Activated CD8-positive, alpha-beta T cell treated with anti-CD3 and anti-CD28 coated beads, Interleukin-2, amount 10 ng/mL, durations not matched to agents 7 days and 5 days (primary cell): ENCODE results near the gene PDE4D. TPM values are rescaled to one million over a fixed set of nuclear protein-coding genes. Genes with fewer than 3 reads are reported as not detected.
A peak's percentile ranks its signal among the peaks of the same experiment; 100 is the strongest.

Experiments used
- ATAC-seq: fragments of 150-1000 bp; cut with Tn5 transposase; one replicate; pipeline ENCODE4 v1.10.0; 2021; ENCODE audit warnings: moderate library complexity
- CTCF ChIA-PET: fragments of 350-600 bp; sonication (Branson Sonifier 250); formaldehyde crosslinking; loops from one replicate; lab custom pipeline; 2021; ENCODE audit warnings: antibody characterized with exemption; lab: Charles Lee
- POLR2A ChIA-PET: fragments of 350-600 bp; sonication (Branson Sonifier 250); formaldehyde crosslinking; loops from one replicate; lab custom pipeline; 2021; ENCODE audit warnings: antibody characterized with exemption; lab: Charles Lee
- DNase-seq: peaks from one replicate; pipeline ENCODE4 v3.0.0-alpha.2; 2020
- H3K27ac Mint-ChIP-seq: one replicate; pipeline ENCODE4 v1.8.0; 2021; ENCODE audit warnings: mild to moderate bottlenecking, mixed read lengths
- H3K27me3 Mint-ChIP-seq: one replicate; pipeline ENCODE4 v1.8.0; 2021; ENCODE audit warnings: low read depth, mixed read lengths
- H3K36me3 Mint-ChIP-seq: one replicate; pipeline ENCODE4 v1.8.0; 2021; ENCODE audit warnings: low read depth, mixed read lengths
- H3K4me1 Mint-ChIP-seq: one replicate; pipeline ENCODE4 v1.8.0; 2021; ENCODE audit warnings: low read depth, mixed read lengths
- H3K4me3 Mint-ChIP-seq: one replicate; pipeline ENCODE4 v1.8.0; 2021; ENCODE audit warnings: mild to moderate bottlenecking, mixed read lengths
- H3K9me3 Mint-ChIP-seq: one replicate; pipeline ENCODE4 v1.8.0; 2022; ENCODE audit warnings: mixed read lengths; ENCODE audit not compliant: insufficient read depth
- total RNA-seq, 2 experiments: library from RNA; stranded (reverse); gene quantifications; one replicate each; pipeline ENCODE4 v1.2.3, GENCODE V29; 2021

The PDE4D gene
- total RNA-seq, 2 experiments from 2014 or later = 65.4 to 70.7 TPM

DNA sequence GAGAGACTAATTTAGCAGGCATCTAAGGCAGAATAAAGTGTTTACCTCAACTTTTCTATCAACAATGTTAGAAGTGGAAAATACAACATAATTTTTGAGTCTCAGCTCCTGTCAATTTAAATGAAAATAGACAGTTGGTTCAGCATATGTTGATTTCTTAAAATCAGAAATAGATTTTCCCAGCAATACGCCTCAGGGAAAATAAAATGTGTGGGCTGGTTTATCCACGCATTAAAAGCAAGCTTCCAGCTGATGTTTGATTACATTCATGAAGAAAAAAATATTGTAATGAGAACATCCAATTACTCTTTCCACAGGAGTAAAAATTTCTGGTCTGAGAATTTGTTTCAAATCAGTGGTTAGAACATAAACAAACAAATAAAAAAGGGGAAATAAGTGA is 166.3 kb downstream of the PDE4D start:
- ATAC-seq (no peak), DNase-seq (no peak)
- ChIA-PET POLR2A (no interaction called here), CTCF (interaction anchor here (0.7 kb wide), 1 partner anchor 73 kb away, joined by 4 read pairs; no protein-coding TSS in a partner anchor)
- Mint-ChIP-seq H3K36me3 (no peaks in the 10 kb centered on the region), H3K4me1 (no peaks in the 10 kb centered on the region), H3K4me3 (no peak overlapping the region), H3K9me3 (no peaks in the 10 kb centered on the region), H3K27me3 (peaks cover 4% of the 10 kb centered on the region), H3K27ac (no peak overlapping the region)

DNA sequence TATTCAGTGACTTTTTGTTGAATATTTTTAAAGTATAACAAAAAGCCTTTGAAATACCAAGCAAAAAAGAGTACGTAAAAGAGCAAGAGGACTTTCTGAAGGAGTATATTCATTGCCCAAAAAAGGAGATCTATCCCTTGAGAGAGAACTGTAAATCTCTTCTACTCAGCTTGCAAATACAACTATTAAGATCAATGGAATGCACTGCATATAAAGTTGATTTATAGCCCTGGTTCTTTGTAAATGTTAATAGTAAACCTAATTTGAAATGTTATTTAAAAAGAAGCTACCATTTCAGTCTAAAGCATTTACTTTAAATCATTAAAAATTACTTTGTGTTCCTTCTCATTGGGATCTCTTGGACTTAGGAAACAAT is 168.1 kb downstream of the PDE4D start:
- H3K27ac Mint-ChIP-seq = no peak overlapping the region
- peaks cover 2% of the 10 kb centered on the region for H3K27me3 Mint-ChIP-seq
- no peaks in the 10 kb centered on the region for H3K4me1 Mint-ChIP-seq
- H3K9me3 Mint-ChIP-seq = no peaks in the 10 kb centered on the region
- ChIA-PET CTCF (interaction anchor here (1.1 to 1.3 kb wide), 2 partner anchors 64 to 75 kb away, joined by 3 to 5 read pairs; no protein-coding TSS in a partner anchor), POLR2A (interaction anchor here (0.6 kb wide), 1 partner anchor 16 kb away, joined by 3 read pairs; no protein-coding TSS in a partner anchor)
- no peak for ATAC-seq
- no peaks in the 10 kb centered on the region for H3K36me3 Mint-ChIP-seq
- H3K4me3 Mint-ChIP-seq = no peak overlapping the region
- DNase-seq = no peak

DNA sequence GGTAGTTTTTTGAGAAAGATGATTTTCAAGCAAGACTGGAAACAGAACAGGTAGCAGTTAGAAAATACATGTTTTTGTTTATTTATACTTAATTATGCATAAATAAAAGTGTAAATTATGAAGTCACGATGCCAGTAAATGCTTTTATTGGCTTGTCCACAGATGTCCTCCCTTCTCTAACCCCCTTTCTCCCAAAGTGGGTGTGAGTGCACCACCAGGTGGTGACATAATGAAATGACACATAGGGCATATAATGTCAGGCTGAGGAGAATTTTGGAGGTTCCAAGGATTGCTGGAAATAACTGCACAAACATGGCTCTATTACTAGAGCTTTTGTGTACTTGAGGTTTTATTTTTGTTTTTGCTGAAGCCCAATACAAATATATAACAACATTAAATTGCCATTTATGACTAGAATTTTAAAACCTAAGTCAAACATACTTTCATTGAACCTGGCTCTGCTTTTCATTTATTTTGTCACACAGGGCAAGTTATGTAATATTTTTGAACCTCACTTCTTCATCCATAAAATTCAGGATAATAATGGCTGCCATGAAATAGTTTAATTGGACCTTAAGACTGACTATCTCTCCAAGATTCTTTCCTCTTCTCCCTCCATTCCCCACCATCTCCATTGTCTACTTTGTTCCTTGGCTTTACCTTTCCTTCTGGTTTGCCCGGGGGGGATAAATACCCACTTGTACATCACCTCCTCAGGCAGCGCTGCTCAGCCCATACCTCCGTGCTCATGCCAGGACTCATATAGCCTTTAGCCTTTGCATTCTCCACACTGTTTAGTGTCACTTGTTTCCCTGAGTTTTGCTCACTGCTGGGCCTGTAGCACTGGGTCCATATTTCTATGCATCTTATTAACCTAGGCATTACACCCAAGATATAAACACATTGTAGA is 168.8 kb downstream of the PDE4D start:
- Mint-ChIP-seq H3K27ac (no peak overlapping the region), H3K4me1 (no peaks in the 10 kb centered on the region), H3K9me3 (no peaks in the 10 kb centered on the region), H3K4me3 (no peak overlapping the region), H3K36me3 (no peaks in the 10 kb centered on the region), H3K27me3 (peaks cover 2% of the 10 kb centered on the region)
- ATAC-seq (peak; percentile 58), DNase-seq (peak; percentile 47)
- ChIA-PET POLR2A (no interaction called here), CTCF (interaction anchor here (1.1 to 1.3 kb wide), 2 partner anchors 65 to 76 kb away, joined by 3 to 6 read pairs; no protein-coding TSS in a partner anchor)

DNA sequence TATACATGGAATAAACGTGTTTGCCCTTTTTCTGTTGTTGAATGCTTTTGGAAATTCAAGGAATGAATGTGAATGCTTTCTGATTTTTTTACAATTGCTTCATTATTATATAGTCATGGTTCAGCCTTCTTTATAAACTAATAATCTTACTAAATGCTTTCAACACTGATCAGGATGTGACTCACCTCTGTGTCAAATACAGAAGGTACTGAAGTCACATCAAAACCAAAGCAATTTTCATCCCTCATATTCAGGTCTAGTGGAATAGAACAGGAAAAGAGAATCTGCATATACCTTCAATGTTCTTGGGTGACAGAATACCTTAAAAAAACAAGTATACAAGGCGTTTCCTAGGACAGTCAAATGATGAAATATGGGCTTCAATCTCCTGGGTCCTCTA is 170.7 kb downstream of the PDE4D start:
- no peak for DNase-seq
- ChIA-PET POLR2A (no interaction called here), CTCF (no interaction called here)
- no peaks in the 10 kb centered on the region for H3K27me3 Mint-ChIP-seq
- H3K4me3 Mint-ChIP-seq = no peak overlapping the region
- no peak for ATAC-seq
- no peaks in the 10 kb centered on the region for H3K4me1 Mint-ChIP-seq
- H3K36me3 Mint-ChIP-seq = no peaks in the 10 kb centered on the region
- H3K27ac Mint-ChIP-seq = no peak overlapping the region
- H3K9me3 Mint-ChIP-seq = no peaks in the 10 kb centered on the region

DNA sequence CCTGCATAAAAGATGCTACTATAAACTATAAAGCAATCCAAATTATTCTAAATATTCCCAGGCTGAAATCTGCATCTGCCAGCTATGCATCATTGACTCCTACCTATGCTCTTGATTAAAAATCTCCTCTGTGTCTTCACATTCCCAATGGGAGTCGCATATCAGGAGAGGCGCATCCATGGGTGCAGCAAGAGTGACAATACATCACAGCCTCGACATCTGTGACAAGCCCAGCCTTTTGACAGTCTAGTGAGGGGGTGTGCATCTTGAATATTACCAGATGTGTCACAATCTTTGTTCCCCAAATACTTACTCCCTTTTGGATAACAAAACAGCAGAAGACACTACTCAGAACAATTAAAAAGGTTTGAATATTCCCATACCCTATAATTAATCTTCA is 171.8 kb downstream of the PDE4D start:
- DNase-seq (no peak), ATAC-seq (no peak)
- Mint-ChIP-seq H3K27me3 (no peaks in the 10 kb centered on the region), H3K4me3 (no peak overlapping the region), H3K9me3 (no peaks in the 10 kb centered on the region), H3K36me3 (no peaks in the 10 kb centered on the region), H3K27ac (no peak overlapping the region), H3K4me1 (no peaks in the 10 kb centered on the region)
- ChIA-PET POLR2A (no interaction called here), CTCF (no interaction called here)

DNA sequence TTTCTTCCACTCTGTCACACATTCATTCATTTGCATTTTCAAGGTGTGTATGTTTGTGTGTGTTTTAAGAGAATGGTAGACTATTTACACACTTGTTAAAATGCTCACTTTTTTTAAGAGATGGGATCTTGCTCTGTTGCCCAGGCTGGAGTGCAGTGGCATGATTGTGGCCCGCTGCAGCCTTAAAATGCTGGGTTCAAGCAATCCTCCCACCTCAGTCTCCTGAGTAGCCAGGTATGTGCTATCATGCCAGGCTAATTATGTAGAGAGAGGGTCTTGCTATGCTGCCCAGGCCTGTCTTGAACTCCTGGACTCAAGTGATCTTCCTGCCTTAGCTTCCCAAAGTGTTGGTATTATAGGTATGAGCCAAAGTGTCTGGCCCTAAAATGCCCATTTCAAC is 173.5 kb downstream of the PDE4D start:
- no peak for DNase-seq
- CTCF ChIA-PET = no interaction called here
- POLR2A ChIA-PET = no interaction called here
- Mint-ChIP-seq H3K27ac (no peak overlapping the region), H3K4me3 (no peak overlapping the region), H3K9me3 (no peaks in the 10 kb centered on the region), H3K36me3 (no peaks in the 10 kb centered on the region), H3K27me3 (no peaks in the 10 kb centered on the region), H3K4me1 (no peaks in the 10 kb centered on the region)
- no peak for ATAC-seq

DNA sequence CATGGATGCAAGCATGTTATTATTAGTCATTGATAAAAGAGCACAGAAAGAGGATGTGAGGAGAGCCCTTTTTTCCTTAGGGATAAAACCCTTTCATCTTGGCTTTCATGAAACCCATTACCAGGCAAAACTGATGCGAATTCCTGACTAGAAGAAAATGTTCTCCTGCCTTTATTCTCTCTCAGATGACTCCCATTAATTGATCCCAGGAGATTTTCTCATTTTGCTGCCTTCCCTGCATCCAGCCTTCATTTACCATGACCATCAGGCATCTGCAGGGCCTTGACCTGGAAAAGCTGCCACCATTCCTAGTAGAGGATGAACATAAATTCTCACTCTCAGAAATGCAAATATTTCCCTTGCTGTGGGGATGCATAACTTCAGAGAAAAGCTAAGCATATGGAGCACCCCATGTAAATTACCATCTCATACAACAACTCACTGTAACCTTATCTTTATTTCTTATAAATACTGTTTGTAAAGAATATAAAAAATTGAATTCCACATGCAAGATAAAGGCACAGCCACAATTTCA is 176.5 kb downstream of the PDE4D start:
- H3K27me3 Mint-ChIP-seq = no peaks in the 10 kb centered on the region
- ATAC-seq = no peak
- no peak for DNase-seq
- no peaks in the 10 kb centered on the region for H3K4me1 Mint-ChIP-seq
- no peaks in the 10 kb centered on the region for H3K36me3 Mint-ChIP-seq
- H3K27ac Mint-ChIP-seq = no peak overlapping the region
- CTCF ChIA-PET = no interaction called here
- no peak overlapping the region for H3K4me3 Mint-ChIP-seq
- no peaks in the 10 kb centered on the region for H3K9me3 Mint-ChIP-seq
- POLR2A ChIA-PET = no interaction called here

DNA sequence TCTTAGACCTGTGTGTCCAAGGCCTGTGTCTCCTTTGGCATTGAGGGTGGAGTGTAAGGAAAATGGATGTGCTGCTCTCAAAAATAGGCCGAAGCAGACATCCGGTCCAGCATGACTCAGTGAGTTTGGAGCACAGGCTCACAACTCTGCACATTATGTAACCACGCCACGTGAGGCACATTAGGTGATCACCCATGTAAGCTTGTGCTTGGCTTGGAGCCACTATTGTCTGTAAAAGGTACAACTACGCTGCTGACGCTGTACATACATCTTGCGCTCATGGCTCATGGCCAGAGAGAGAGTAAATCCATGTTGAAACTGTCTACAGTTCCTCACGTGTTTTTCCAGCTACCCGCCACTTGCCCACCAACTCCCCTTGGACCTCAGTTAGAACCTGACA is 177.5 kb downstream of the PDE4D start:
- Mint-ChIP-seq H3K27ac (no peak overlapping the region), H3K9me3 (no peaks in the 10 kb centered on the region), H3K4me3 (no peak overlapping the region), H3K36me3 (no peaks in the 10 kb centered on the region), H3K27me3 (no peaks in the 10 kb centered on the region), H3K4me1 (no peaks in the 10 kb centered on the region)
- ChIA-PET CTCF (no interaction called here), POLR2A (no interaction called here)
- no peak for DNase-seq
- no peak for ATAC-seq

DNA sequence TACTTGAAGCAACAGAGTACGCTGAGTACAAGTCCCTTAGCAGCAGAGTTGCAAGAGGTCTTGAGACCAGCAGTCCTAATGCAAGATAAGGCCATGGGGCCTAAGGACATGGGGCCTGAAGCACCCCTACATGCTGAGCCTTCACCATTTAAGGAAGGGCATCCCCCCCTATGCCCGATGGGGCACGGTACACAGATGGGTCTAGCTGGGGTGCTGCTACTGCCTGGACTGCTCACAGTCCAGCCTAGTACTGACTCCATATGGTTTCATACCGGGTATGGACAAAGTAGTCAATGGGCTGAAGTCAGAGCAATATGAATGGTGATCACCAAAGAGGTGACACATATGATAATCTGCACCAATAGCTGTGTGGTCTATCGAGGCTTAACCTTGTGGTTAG is 178.3 kb downstream of the PDE4D start:
- Mint-ChIP-seq H3K27me3 (no peaks in the 10 kb centered on the region), H3K36me3 (no peaks in the 10 kb centered on the region), H3K4me3 (no peak overlapping the region), H3K27ac (no peak overlapping the region), H3K4me1 (no peaks in the 10 kb centered on the region), H3K9me3 (no peaks in the 10 kb centered on the region)
- ATAC-seq = no peak
- ChIA-PET POLR2A (no interaction called here), CTCF (no interaction called here)
- DNase-seq = no peak

DNA sequence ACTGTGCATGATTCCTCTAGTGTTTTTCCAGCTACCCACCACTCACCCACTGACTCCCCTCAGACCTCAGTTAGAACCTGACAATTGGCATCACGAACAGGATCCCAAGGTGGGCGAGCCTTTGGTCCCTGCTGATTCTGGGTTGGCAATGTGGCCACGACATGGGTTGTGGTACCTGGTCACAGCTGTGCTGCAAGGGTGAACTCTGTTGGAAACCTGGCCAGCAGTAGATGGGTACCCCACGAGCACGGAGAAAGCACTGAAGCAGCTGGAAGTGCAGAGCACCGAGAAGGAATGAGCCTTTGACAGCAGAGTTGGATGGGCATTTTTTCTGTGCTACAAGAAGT is 180.1 kb downstream of the PDE4D start:
- no peak for ATAC-seq
- Mint-ChIP-seq H3K4me1 (no peaks in the 10 kb centered on the region), H3K27me3 (no peaks in the 10 kb centered on the region), H3K9me3 (no peaks in the 10 kb centered on the region), H3K36me3 (no peaks in the 10 kb centered on the region), H3K27ac (no peak overlapping the region), H3K4me3 (no peak overlapping the region)
- CTCF ChIA-PET = no interaction called here
- DNase-seq = no peak
- POLR2A ChIA-PET = no interaction called here

DNA sequence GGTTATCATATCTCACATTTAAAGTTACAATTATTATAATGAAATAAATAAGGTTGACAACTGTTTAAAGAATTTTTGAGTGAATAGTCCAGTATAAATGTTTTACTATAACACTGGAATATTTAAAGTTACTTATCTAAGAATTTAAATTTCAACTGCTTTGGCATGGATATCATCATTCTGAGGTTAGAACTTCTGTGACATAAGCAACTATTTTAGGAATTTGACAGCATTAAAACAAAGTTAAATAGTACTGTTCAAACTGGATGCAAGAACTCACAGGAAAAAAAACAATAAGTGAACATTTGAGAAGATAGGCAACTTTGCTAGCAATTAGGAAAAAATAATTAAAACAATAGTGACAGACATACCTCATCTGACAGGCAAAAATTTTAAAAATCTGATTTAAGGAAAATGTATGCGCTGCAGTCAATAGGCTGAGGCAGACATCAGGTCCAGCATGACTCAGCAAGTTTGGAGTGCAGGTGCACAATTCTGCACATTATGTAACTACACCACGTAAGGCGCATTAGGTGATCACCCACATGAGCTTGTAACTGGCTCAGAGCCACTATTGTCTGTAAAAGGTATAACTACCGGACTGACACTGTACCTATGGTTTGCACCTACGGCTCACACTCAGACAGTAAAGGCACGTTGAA is 180.6 kb downstream of the PDE4D start:
- ChIA-PET POLR2A (no interaction called here), CTCF (no interaction called here)
- Mint-ChIP-seq H3K27me3 (no peaks in the 10 kb centered on the region), H3K4me3 (no peak overlapping the region), H3K4me1 (no peaks in the 10 kb centered on the region), H3K36me3 (no peaks in the 10 kb centered on the region), H3K9me3 (no peaks in the 10 kb centered on the region), H3K27ac (no peak overlapping the region)
- ATAC-seq (no peak), DNase-seq (no peak)

DNA sequence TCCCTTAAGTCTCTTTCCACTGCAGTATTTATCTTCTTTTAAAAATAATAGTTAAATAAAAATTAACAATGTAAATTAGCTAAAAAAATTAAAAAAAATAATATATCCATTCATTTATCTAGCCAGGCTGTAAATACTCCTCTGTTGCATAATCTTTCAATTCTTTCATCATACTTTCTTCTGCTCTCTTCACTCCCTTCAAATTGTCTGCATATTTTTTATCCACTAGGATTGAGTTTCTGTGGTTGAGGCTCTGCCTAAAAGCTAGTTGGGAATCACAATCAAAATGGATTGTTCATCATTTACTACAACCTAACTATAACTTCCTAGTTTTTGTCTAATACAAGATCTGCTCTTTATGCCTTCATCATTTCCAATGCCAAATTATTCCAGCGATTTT is 182.2 kb downstream of the PDE4D start:
- H3K4me3 Mint-ChIP-seq = no peak overlapping the region
- H3K4me1 Mint-ChIP-seq = no peaks in the 10 kb centered on the region

More for the DNA sequence above, 182.2 kb downstream of the PDE4D start:
- Mint-ChIP-seq H3K27me3 (no peaks in the 10 kb centered on the region), H3K36me3 (no peaks in the 10 kb centered on the region), H3K9me3 (no peaks in the 10 kb centered on the region), H3K27ac (no peak overlapping the region)
- DNase-seq (no peak), ATAC-seq (no peak)
- ChIA-PET POLR2A (no interaction called here), CTCF (no interaction called here)
